22Rv1 (cell line): ENCODE measurements around the gene CPAMD8.

Experiments
- ZFX ChIP-seq: fragments of 450-650 bp; IDR thresholded peaks from 2 replicates; pipeline ENCODE4 v1.6.1; 2017; ENCODE audit warnings: antibody characterized with exemption, borderline replicate concordance
- TF ChIP-seq, protein P1 (sequence below): fragments of 450-650 bp; IDR thresholded peaks from 2 replicates; pipeline ENCODE4 v1.5.1; 2017; ENCODE audit warnings: mild to moderate bottlenecking

DNA sequence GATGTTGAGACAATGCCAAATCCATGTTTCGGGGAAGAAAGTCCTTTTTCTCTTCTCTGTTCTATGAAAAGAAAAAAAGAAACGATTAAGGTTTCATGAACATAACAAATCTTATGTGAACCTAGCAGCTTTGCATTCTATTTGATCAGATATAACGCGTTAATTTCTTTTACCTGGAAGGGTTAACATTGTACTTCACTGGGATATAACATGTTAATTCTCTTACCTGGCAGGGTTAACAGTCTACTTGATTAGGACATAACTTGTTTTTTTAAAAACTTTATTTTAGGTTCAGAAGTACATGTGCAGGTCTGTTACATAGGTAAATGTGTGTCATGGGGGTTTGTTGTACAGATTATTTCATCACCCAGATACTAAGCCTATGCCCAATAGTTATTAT, 68.8 kb downstream of the CPAMD8 start:
- TF ChIP-seq, protein P1, sequence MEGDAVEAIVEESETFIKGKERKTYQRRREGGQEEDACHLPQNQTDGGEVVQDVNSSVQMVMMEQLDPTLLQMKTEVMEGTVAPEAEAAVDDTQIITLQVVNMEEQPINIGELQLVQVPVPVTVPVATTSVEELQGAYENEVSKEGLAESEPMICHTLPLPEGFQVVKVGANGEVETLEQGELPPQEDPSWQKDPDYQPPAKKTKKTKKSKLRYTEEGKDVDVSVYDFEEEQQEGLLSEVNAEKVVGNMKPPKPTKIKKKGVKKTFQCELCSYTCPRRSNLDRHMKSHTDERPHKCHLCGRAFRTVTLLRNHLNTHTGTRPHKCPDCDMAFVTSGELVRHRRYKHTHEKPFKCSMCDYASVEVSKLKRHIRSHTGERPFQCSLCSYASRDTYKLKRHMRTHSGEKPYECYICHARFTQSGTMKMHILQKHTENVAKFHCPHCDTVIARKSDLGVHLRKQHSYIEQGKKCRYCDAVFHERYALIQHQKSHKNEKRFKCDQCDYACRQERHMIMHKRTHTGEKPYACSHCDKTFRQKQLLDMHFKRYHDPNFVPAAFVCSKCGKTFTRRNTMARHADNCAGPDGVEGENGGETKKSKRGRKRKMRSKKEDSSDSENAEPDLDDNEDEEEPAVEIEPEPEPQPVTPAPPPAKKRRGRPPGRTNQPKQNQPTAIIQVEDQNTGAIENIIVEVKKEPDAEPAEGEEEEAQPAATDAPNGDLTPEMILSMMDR, result no peak
- TF ChIP-seq ZFX, result no peak
